T-helper 1 cell treated with Interleukin-12 subunit alpha and Interleukin-12 subunit beta and Interleukin-4 antibody, amounts not matched to agents 30 ng/mL and 1 ng/mL, for 36 hours (primary cell): ENCODE data around the gene KCNQ5. TPM values are rescaled to one million over a fixed set of nuclear protein-coding genes. Genes with fewer than 3 reads are reported as not detected.

Experiments used
- intact Hi-C: fragments of 100-400 bp; cut with micrococcal nuclease; formaldehyde crosslinking; loops from one replicate; pipeline ENCODE4 v1.15.1; 2024
- total RNA-seq: library from RNA; stranded (reverse); gene quantifications from 2 replicates; pipeline ENCODE4 v1.2.3, GENCODE V29; 2022

KCNQ5 gene
- total RNA-seq, 1 donor from 2014 or later: 4.1 TPM

GRCh38 chr6:73107016-73107415, 485.2 kb downstream of the KCNQ5 start:
- intact Hi-C loops: no loop called here

DNA sequence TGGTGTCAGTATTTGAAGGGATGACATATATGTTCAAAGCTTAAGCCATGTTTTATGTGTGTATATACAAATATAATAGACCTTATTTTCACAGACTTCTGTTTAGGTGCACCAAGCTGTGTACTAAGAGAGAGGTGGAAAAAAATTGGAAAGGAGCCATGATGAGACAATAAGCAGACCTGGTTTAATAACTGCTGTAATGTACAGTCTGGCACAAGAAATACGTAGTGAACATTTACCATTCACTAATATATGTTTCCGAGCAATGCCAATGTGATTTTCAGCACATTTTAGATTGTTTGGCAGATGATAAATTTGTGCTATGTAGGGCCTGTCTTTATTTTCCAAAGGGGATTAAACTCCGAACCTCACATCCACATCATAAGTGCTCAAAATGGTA, 487.1 kb downstream of the KCNQ5 start:
- intact Hi-C loops: no loop called here

- intact Hi-C loops: no loop called here
These were observed 487.8 kb downstream of the KCNQ5 start for GRCh38 chr6:73109659-73110058.

DNA sequence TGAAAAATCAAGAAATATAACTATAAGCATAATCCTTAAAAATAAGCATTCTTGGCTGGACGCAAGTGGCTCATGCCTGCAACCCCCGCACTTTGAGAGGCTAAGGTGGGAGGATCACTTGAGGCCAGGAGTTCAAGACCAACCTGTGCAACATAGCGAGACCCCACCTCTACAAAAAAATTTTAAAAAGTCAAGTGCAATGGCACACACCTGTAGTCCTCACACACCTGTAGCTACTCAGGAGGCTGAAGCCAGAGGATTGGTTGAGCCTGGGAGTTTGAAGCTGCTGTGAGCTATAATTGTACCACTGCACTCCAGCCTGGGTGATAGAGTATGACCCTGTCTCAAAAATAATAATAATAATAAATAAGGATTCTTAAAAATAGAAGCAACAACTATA, 494.5 kb downstream of the KCNQ5 start:
- intact Hi-C loops: no loop called here

DNA sequence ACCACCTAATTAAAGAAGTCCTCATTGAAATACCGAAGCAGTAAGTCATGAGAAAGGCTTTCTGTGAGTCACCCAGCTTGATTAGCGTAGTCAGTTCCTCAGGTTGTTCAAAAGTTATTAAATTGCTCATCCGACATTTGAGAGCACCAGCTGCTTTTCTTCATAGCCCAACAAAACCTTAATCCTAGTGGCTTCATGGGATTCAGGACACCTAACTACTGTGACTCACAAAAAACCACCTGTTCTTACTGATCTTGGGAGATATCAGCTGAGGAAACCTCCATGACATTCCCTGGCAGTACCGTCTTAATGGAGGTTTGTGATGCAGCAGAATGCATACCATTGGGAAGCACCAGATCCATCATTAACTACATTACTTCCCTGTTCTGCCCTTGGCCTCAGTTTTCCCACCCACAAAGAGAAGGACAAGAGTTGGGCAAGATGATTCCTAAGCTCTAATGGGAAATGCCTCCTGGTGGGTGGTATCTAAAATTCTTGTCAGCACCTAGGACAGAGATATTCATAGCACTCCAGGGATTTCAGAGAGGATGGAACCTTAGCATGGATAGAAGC, 499.6 kb downstream of the KCNQ5 start:
- intact Hi-C loops: no loop called here

DNA sequence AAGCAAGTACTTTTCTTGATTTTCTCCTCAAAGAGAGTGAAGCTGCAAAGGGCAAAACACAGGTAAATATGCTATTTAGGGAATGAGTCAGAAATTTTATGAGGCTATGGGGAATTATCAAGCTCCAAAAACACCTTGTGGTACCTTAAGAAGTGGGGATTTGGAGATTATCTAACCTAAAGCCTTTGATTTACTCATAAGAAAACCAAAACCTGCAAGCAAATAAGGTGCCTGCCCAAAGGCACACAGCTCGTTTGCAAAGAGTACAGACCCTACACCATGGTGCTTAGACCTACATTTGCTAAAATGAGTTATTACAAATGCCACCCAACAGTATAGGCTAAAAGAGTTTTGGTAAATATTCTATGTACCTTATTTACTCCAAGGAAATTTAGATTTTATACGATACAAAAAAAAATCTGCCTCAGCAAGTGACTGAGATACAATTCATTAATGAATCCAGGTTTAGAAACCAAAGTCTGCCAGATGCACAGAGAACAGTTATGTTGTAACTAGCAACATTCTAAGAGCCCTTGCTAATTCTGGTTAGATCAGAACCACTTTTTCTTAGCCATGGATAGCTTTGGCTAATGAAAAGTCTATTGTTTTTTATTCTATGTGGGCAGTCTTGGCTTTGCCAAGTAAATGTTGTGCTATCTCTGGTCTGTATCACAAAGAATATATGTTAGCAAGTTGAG, 501.9 kb downstream of the KCNQ5 start:
- intact Hi-C loops: no loop called here

- intact Hi-C loops: loop anchor here (1.0 to 2.0 kb wide), 8 partner anchors 51 to 718 kb away; no protein-coding TSS in a partner anchor
These were observed 508.0 kb downstream of the KCNQ5 start for GRCh38 chr6:73129653-73130443.

- intact Hi-C loops: no loop called here
These were observed 509.8 kb downstream of the KCNQ5 start for GRCh38 chr6:73131706-73132105.

DNA sequence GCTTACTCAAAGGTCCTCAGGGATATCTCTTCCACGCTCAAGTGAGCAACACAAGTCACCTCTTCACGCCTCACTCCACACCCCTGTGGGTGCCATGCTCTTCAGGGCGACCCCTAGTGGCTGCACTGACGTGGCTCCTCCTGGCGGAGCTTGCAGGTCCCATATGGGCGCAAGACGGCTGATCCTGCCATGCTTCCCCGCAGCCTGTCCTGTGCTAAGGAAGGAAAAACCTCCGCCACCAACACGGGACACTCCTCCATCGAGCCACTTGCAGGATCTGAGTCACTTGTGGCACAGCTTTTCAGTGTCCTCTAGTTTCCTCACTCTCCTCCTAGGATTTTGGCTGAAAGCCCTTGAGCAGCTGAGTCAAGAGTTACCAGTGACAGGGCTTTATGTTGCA, 512.7 kb downstream of the KCNQ5 start:
- intact Hi-C loops: no loop called here

GRCh38 chr6:73139681-73140383, 518.0 kb downstream of the KCNQ5 start:
- intact Hi-C loops: no loop called here

DNA sequence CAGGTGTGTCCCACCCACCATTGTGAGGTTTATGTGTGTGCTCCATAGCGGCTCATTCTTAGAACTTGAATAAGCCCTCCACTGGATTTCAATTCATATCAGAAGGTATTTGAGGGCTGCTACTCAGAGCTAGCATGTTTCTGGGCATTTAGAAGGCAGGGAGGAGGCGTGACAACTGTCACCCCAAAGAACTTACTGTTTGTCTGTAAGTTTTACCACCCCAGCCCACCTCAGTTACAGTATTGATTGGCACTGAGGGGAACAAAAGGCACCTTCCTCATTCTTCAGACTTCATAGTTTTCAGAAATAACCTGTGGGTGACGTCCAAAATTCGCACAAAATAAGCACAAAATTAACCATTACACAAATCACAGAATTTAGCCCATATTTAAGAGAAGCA, 521.7 kb downstream of the KCNQ5 start:
- intact Hi-C loops: no loop called here

DNA sequence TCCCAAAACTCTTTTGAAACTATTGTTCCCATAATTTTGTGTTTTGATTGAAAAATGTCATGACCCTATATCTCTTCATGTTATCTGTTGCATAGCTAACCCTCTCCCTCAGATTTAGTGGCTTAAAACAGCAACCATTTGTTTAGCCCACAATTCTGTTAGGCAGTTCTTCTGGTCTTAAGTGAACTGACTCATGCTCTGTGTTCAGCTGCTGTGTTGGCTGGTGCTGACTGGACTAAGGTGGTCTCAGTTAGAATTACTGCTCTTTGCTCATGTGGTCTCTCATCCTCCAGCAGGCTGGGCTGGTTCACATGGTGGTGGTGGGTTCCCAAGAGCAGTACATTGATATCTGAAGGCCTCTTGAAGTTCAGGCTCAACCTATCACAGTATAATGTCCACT, 522.7 kb downstream of the KCNQ5 start:
- intact Hi-C loops: no loop called here

DNA sequence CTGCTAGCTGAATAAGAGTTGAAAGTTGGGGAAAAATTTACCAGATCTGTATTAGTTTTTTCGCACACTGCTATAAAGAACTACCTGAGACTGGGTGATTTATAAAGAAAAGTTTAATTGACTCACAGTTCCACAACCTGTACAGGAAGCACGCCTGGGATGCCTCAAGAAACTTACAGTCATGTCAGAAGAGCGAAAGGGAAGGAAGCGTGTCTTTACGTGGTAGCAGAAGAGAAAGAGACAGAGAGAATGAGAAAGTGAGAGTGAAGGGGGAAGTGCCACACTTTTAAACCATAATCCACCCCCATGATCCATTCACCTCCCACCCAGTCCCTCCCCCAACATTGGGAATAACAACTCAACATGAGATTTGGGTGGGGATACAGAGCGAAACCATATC, 523.8 kb downstream of the KCNQ5 start:
- intact Hi-C loops: no loop called here

GRCh38 chr6:73151732-73152131, 529.9 kb downstream of the KCNQ5 start:
- intact Hi-C loops: no loop called here

DNA sequence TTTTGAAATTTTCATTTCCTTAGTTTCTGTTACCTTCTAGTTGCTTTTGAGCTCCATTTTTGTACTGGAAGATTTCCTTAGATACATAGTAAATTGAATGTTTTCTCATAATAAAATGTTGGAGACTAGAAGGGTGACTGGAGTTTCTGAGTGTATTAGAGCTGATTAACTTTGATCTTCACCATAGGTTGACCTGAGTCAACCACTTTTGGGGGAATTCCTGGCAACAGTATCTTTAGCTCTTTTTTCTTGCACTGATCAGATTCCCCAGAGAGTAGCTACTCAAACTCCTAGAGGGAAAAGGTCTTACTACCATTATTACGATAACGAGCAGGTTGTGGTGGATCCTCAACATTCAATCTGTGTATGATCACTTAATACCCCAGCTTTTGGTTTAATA, 530.7 kb downstream of the KCNQ5 start:
- intact Hi-C loops: no loop called here

GRCh38 chr6:73152966-73153757, 531.3 kb downstream of the KCNQ5 start:
- intact Hi-C loops: no loop called here

- intact Hi-C loops: no loop called here
These were observed 535.2 kb downstream of the KCNQ5 start for GRCh38 chr6:73156793-73157767.

DNA sequence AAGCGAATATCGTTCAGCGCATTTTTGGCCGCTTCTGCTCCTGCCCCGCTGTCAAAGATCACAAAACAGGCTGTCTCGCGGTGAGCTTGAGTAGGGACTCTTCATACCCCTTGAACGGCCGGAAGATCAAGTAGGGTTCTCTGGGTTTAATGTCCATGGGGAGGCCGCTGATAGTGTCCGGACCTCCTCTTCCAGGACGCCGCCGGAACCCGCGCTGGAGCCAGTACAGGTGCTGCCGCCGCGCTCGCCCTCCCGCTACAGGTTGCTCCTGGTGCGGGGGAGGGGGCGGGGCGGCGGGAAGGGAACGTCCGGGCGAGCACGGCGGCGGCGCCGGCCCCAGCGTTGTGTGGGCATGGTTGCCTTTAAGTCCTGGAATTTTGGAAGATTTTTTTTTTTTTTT, 536.0 kb downstream of the KCNQ5 start:
- intact Hi-C loops: no loop called here

GRCh38 chr6:73169111-73169510, 547.2 kb downstream of the KCNQ5 start:
- intact Hi-C loops: no loop called here

GRCh38 chr6:73169633-73170032, 547.8 kb downstream of the KCNQ5 start:
- intact Hi-C loops: no loop called here
